ENCODE data around the gene KRTAP20-4. TPM values are rescaled to one million over a fixed set of nuclear protein-coding genes. Genes with fewer than 3 reads are reported as not detected.
A peak's percentile ranks its signal among the peaks of the same experiment; 100 is the strongest.

Gene KRTAP20-4
- total RNA-seq, 6 donors from 2014 or later = not detected

DNA sequence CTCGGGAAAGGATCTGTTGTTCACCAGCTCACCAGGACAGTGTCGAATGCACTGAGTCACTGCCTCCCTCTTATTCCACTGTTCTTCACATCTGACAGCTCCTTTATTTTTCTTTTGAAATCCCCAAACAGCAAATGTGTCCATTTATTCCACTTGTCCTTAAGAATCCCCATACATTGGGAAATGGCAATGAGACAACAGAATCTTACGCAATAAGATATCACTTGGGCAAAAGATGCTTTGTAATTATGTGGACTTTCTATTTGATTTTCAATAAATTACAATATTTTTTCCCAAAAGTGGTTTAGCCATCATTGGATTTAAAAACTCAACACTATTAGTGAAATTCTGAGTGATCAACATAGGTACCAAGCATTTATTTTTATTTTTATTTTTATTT, 18.3 kb downstream of the KRTAP20-4 start:
- no peaks in the 10 kb centered on the region for H3K36me3 ChIP-seq
- no peak overlapping the region for H3K4me3 ChIP-seq
- TF ChIP-seq, protein P1, sequence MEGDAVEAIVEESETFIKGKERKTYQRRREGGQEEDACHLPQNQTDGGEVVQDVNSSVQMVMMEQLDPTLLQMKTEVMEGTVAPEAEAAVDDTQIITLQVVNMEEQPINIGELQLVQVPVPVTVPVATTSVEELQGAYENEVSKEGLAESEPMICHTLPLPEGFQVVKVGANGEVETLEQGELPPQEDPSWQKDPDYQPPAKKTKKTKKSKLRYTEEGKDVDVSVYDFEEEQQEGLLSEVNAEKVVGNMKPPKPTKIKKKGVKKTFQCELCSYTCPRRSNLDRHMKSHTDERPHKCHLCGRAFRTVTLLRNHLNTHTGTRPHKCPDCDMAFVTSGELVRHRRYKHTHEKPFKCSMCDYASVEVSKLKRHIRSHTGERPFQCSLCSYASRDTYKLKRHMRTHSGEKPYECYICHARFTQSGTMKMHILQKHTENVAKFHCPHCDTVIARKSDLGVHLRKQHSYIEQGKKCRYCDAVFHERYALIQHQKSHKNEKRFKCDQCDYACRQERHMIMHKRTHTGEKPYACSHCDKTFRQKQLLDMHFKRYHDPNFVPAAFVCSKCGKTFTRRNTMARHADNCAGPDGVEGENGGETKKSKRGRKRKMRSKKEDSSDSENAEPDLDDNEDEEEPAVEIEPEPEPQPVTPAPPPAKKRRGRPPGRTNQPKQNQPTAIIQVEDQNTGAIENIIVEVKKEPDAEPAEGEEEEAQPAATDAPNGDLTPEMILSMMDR (IDR thresholded peaks at IDR 0.05) = no peak
- TF ChIP-seq POLR2AphosphoS5 (IDR thresholded peaks at IDR 0.05) = no peak
- TF ChIP-seq POLR2A (IDR thresholded peaks at IDR 0.05) = no peak
- TF ChIP-seq EP300 (IDR thresholded peaks at IDR 0.05) = no peak
- H3K27ac ChIP-seq = no peak overlapping the region
- no peaks in the 10 kb centered on the region for H3K27me3 ChIP-seq
- H3K9me3 ChIP-seq = no peaks in the 10 kb centered on the region
- ATAC-seq (ENCODE audit: low FRiP score in 2 of 2) = no peak
- no peak for DNase-seq
- H3K4me1 ChIP-seq = no peaks in the 10 kb centered on the region
- WGBS, 2 donors = 74 to 88% methylated on average over 3 of the region's 3 CpGs

DNA sequence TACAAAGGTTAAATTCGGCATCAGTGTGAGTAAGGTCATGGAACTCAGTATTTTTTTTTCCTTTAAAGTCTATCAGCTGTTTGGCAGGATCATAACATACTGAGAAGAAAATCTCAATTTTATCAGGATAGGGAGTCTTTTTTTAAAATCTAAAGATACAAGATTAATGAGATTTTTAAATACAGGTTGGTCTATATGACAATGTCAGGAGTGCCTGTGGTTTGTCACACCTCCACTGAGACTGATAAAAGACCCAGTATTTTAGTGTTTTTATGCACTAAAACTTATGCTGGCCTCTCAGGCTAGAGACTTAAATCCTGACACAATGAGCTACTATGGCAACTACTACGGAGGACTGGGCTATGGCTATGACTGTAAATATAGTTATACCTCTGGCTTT, 22.1 kb downstream of the KRTAP20-4 start, which contains the start of gene KRTAP20-3:
Gene KRTAP20-3 (plus strand): TSS at position 301 of the 400 bp plus-strand sequence.
- no peak for ATAC-seq (ENCODE audit: low FRiP score in 2 of 2)
- no peak within 1 kb of the TSS for H3K27ac ChIP-seq
- H3K9me3 ChIP-seq = no peaks in the 10 kb centered on the region
- no peaks in the 10 kb centered on the region for H3K4me1 ChIP-seq
- WGBS, 2 donors = 87 to 97% methylated on average over 2 of the region's 2 CpGs
- no peaks in the 10 kb centered on the region for H3K27me3 ChIP-seq
- H3K36me3 ChIP-seq = no peaks in the 10 kb centered on the region
- TF ChIP-seq, protein P1 (IDR thresholded peaks at IDR 0.05) = no peak
- no peak for TF ChIP-seq EP300 (IDR thresholded peaks at IDR 0.05)
- TF ChIP-seq POLR2AphosphoS5 (IDR thresholded peaks at IDR 0.05) = no peak
- no peak for TF ChIP-seq POLR2A (IDR thresholded peaks at IDR 0.05)
- no peak within 1 kb of the TSS for H3K4me3 ChIP-seq
- DNase-seq = no peak

DNA sequence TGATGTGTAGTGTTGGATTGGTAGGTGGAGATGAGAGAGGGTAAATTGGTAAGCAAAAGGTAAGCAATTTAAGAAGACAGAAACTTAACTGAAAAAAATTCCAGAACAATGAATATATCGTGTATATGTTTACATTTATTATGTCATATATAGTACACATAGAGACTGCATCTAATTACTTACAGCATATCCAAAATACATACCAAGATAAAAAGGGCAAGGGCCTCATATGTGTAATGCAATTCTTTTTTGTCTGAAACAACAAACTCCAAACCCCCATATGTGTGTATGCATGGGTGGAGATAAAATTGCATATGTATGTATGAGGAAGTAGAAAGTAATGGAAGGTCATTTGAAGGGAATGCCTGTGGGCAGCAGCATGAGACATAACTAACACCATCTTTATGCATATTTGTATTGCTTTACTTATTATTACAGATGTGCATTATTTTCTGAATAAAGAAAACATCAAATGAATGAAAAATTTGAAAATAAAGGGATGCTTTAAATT, 26.5 kb downstream of the KRTAP20-4 start:
- Histone ChIP-seq H3K27ac (no peak overlapping the region), H3K4me3 (no peak overlapping the region), H3K4me1 (no peaks in the 10 kb centered on the region), H3K27me3 (no peaks in the 10 kb centered on the region), H3K9me3 (no peaks in the 10 kb centered on the region), H3K36me3 (no peaks in the 10 kb centered on the region)
- no peak for TF ChIP-seq POLR2A (IDR thresholded peaks at IDR 0.05)
- TF ChIP-seq EP300 (IDR thresholded peaks at IDR 0.05) = no peak
- no peak for TF ChIP-seq POLR2AphosphoS5 (IDR thresholded peaks at IDR 0.05)
- TF ChIP-seq, protein P1 (IDR thresholded peaks at IDR 0.05) = no peak
- ATAC-seq (ENCODE audit: low FRiP score in 2 of 2) (no peak), DNase-seq (no peak)
- WGBS, 2 donors = 50 to 57% methylated on average over 1 of the region's 1 CpG

DNA sequence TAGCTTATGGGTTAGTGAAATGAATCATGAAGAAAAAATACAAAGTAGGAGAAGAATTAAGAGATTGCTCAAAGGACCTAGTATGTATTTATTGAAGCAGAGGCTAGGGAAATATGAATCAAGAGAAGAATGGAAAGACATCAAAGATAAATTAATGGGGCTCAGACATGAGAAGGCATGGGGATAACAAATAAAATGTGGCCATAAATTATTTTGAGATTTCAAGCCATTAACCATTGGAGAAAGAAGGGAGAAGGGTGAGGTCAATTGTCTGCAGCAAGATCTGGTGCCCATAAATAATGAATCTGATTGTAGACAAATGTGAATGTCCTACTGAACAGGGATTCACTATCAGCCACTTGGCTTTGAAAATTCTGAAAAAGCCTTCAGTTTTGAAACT, 32.5 kb downstream of the KRTAP20-4 start:
- Histone ChIP-seq H3K27me3 (no peaks in the 10 kb centered on the region), H3K4me1 (no peaks in the 10 kb centered on the region), H3K9me3 (no peaks in the 10 kb centered on the region), H3K4me3 (no peak overlapping the region), H3K27ac (no peak overlapping the region), H3K36me3 (no peaks in the 10 kb centered on the region)
- ATAC-seq (ENCODE audit: low FRiP score in 2 of 2) (no peak), DNase-seq (no peak)
- no peak for TF ChIP-seq POLR2A (IDR thresholded peaks at IDR 0.05)
- TF ChIP-seq, protein P1 (IDR thresholded peaks at IDR 0.05) = no peak
- TF ChIP-seq EP300 (IDR thresholded peaks at IDR 0.05) = no peak
- TF ChIP-seq POLR2AphosphoS5 (IDR thresholded peaks at IDR 0.05) = no peak

DNA sequence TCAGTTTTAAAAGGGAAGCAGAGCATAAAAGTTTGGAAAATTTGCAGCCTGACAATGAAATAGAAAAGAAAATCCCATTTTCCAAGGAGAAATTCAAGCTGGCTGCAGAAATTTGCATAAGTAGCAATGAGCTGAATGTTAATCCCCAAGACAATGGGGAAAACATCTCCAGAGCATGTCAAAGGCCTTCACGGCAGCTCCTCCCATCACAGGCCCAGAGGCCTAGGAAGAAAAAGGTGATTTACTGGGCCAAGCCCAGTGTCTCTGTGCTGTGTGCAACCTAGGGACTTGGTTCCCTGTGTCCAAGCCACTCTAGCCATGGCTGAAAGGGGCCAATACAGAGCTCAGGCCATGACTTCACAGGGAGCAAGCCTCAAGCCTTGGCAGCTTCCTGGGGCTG, 48.3 kb downstream of the KRTAP20-4 start:
- 86% methylated on average over 1 of the region's 1 CpG; no CpG with 5 or more reads in 1 of the 2 donors for WGBS, 2 donors
- peak in 1 of 2 donors; percentile 19 for ATAC-seq (ENCODE audit: low FRiP score in 2 of 2)
- H3K4me3 ChIP-seq = no peak overlapping the region

More for the DNA sequence above, 48.3 kb downstream of the KRTAP20-4 start:
- Histone ChIP-seq H3K4me1 (no peaks in the 10 kb centered on the region), H3K9me3 (no peaks in the 10 kb centered on the region), H3K36me3 (no peaks in the 10 kb centered on the region), H3K27ac (no peak overlapping the region), H3K27me3 (no peaks in the 10 kb centered on the region)
- TF ChIP-seq EP300 (IDR thresholded peaks at IDR 0.05) (no peak), POLR2AphosphoS5 (IDR thresholded peaks at IDR 0.05) (no peak), POLR2A (IDR thresholded peaks at IDR 0.05) (no peak)
- TF ChIP-seq, protein P1 (IDR thresholded peaks at IDR 0.05) = no peak
- DNase-seq = no peak

All from upper lobe of left lung (tissue), 6 donors.